Ovary (tissue), 9 donors: ENCODE measurements around the gene CRLF1. TPM values are rescaled to one million over a fixed set of nuclear protein-coding genes. Genes with fewer than 3 reads are reported as not detected.

Experiments used
- DNase-seq, 5 donors: peaks; one replicate each; pipeline ENCODE4 v3.0.0-alpha.2; 2019 to 2020
- H3K27ac ChIP-seq, 2 donors: fragments of 200-600 bp; one replicate each; pipeline versions ENCODE4 v1.5.1 to v1.8.0; 2019 to 2022
- H3K27me3 ChIP-seq: fragments of 200-600 bp; one replicate; pipeline ENCODE4 v1.8.0; 2022
- H3K36me3 ChIP-seq: fragments of 200-600 bp; sonication (generic); one replicate; pipeline ENCODE4 v1.5.1; 2019
- H3K4me1 ChIP-seq: one replicate; pipeline ENCODE4 v1.8.1; 2013; ENCODE audit warnings: mild to moderate bottlenecking, moderate library complexity; ENCODE audit not compliant: insufficient read depth
- H3K4me3 ChIP-seq: fragments of 200-600 bp; sonication (generic); one replicate; pipeline ENCODE4 v1.5.1; 2017
- H3K9me3 ChIP-seq, 2 donors: fragments of 200-600 bp in 1 of 2; sonication (generic) in 1 of 2; one replicate each; pipeline versions ENCODE4 v1.5.1 to v1.8.1; 2013 to 2019; ENCODE audit warnings: mild to moderate bottlenecking in 1 of 2, moderate library complexity in 1 of 2
- CTCF ChIP-seq, 3 donors: fragments of 450-650 bp in 2 of 3; fragments of 200-600 bp in 1 of 3; IDR thresholded peaks; one replicate each; pipeline versions ENCODE4 v1.5.1 to v1.8.0; 2016 to 2022; ENCODE audit warnings: antibody characterized with exemption in 3 of 3, mild to moderate bottlenecking in 1 of 3
- EP300 ChIP-seq: sonication (generic); formaldehyde crosslinking; IDR thresholded peaks from one replicate; pipeline ENCODE4 v1.6.1; 2017; ENCODE audit warnings: antibody characterized with exemption
- POLR2A ChIP-seq: fragments of 450-650 bp; IDR thresholded peaks from one replicate; pipeline ENCODE4 v1.6.1; 2017; ENCODE audit warnings: antibody characterized with exemption, mild to moderate bottlenecking, moderate library complexity
- WGBS, 3 donors: extraction: QIAGEN DNeasy Blood & Tissue Kit in 1 of 3; methylation state at CpG; one replicate each; pipeline versions ENCODE4 v1.1.5 to v1.1.7; 2013 to 2017; 5-methylcytosine and 5-hydroxymethylcytosine counted together
- intact Hi-C, 4 donors: fragments of 100-400 bp; cut with DNase I; formaldehyde crosslinking; loops; one replicate each; pipeline versions ENCODE4 v1.11.0 to v1.15.1; 2022 to 2023
- polyA plus RNA-seq, 2 donors: library from polyadenylated mRNA; stranded (reverse); fragments of 200-250 nt in 1 of 2; fragments of 350-450 nt in 1 of 2; fragmentation: Illumina TruSeq in 1 of 2; extraction: RNeasy Lipid Tissue Mini Kit (QIAGEN cat#74804) in 1 of 2; gene quantifications; one replicate each; pipeline ENCODE4 v1.2.3, GENCODE V29; 2013 to 2014
- total RNA-seq, 7 donors: library from RNA; depleted of rRNA in 2 of 7; stranded (reverse); fragments of >200 nt in 2 of 7; fragmentation: NEBNext Ultra II Directional in 3 of 7; extraction: Animal tissue kit (Norgen Biotek cat#: 25700) in 3 of 7; gene quantifications; one replicate each; pipeline versions ENCODE4 v1.1.0 to v1.2.4, GENCODE V29; 2016 to 2023
- donor health status: DM: no; HTN: no; CAD: no; lungs with moderate emphysema.
- donor health status: DM: no; HTN: no; CAD: no.
- donor health status: Bipolar disorder and iron deficiency.
- donor health status: DM: yes; HTN: yes; CAD: no.
- donor health status: DM: no; HTN: no; CAD: no.
- donor health status: DM: yes; HTN: yes; CAD: no.

Gene CRLF1
- total and polyA plus RNA-seq, 9 donors = 0.51 to 1.2 (median 1.0) TPM; not detected in 3

DNA sequence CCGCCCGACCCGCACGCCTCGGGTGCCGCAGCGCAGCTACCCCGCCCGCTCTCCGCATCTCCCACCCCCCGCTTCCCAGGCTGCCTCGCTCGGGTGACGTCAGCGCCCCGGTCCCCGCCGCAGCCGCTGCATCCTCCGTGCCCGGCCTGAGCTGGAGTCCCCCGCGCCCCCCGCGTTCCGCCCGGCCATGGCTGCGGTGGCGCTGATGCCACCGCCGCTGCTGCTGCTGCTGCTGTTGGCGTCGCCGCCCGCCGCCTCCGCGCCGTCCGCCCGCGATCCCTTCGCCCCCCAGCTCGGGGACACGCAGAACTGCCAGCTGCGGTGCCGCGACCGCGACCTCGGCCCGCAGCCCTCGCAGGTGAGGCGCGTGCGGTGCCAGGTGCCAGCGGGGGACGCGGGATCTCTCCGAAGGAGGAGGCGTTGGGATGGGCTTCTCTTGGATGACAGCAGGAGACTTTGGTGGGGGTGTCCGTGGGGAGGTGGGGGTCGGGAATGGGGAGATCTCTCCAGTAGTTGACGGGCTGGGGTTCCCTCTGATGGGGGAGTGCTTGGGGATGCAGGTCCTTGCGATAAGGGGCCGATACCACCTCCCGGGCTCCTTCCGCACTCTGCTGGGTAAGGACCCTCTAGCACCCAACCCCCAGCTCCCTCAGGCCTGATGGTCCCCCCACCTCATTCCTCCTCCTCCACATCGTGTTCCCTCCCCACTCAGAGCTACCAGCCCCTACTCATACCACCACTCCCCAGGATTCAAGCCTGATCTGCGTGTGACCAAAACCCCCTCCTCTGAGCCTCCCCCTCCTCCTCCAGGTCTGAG is 6.4 kb upstream of the CRLF1 start, which contains the start of gene TMEM59L:
Gene TMEM59L, plus strand, starts transcription at position 99 of the 817 bp plus-strand sequence. Its CDS starts 89 bp downstream, at position 188.
- peaks cover 3% of the 10 kb centered on the region for H3K4me1 ChIP-seq
- DNase-seq = peak in 2 of 5 donors; percentile 44 to 56
- no peak for TF ChIP-seq EP300
- no peak for TF ChIP-seq POLR2A
- TF ChIP-seq CTCF (IDR thresholded peaks at IDR 0.05) = no peak
- peaks cover 9% of the 10 kb centered on the region for H3K27me3 ChIP-seq
- peak within 1 kb of the TSS; percentile 12 for H3K4me3 ChIP-seq
- WGBS, 3 donors = 1 to 2% (median 2%) methylated on average over 63 to 70 of the region's 70 CpGs
- no peaks in the 10 kb centered on the region for H3K36me3 ChIP-seq
- intact Hi-C loops = no loop called here
- H3K27ac ChIP-seq = no peak within 1 kb of the TSS
- H3K9me3 ChIP-seq = no peaks in the 10 kb centered on the region

- Histone ChIP-seq H3K4me1 (peaks cover 3% of the 10 kb centered on the region), H3K9me3 (no peaks in the 10 kb centered on the region), H3K27ac (no peak overlapping the region), H3K4me3 (peak overlapping the region; percentile 12), H3K36me3 (no peaks in the 10 kb centered on the region), H3K27me3 (peaks cover 9% of the 10 kb centered on the region)
- TF ChIP-seq EP300 (no peak), POLR2A (no peak), CTCF (IDR thresholded peaks at IDR 0.05) (no peak)
- DNase-seq = no peak
- 1 to 2% (median 1%) methylated on average over 30 of the region's 30 CpGs for WGBS, 3 donors
- intact Hi-C loops = no loop called here
Observed at GRCh38 chr19:18612051-18612771, 5.6 kb upstream of the CRLF1 start.

DNA sequence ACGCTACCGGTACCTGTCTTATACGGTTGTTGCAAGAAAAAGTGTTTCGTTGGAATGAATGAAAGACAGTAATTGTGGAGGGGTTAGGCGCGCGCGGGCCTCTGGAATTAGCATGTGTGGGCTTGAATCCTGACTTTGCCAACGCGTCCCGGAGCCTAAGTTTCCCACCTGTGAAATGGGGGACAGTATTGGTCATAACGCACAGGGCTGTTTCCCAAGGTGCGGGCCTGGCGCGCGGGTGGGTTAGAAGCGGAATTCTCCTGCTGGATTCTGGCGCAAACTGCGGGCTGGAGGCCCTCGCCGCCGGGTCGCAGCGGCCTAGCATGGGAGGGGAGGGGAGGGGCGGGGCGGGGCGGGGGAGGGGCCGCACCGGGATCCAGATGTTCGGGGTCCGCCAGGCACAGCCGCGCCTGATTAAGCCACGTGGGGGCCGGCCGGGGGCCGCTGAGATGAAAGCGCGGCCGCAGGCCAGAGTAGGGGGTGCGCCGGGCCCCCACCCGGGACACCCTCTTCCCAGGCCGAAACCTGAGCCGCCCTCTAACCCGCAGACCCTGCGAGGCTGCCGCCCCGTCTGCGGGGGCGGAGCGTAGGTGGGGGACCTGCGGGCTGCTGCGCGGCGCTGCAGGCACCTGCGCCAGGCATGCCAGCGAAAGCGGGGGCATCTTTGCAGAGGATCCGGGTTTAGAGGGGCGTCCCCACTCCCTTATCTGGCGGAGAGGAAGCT is 4.9 kb upstream of the CRLF1 start:
- Histone ChIP-seq H3K4me3 (no peak overlapping the region), H3K27me3 (peaks cover 9% of the 10 kb centered on the region), H3K36me3 (no peaks in the 10 kb centered on the region), H3K27ac (no peak overlapping the region), H3K4me1 (peaks cover 3% of the 10 kb centered on the region), H3K9me3 (no peaks in the 10 kb centered on the region)
- no peak for DNase-seq
- TF ChIP-seq CTCF (IDR thresholded peaks at IDR 0.05) = no peak
- 1 to 2% (median 1%) methylated on average over 41 to 62 of the region's 62 CpGs for WGBS, 3 donors
- intact Hi-C loops = no loop called here

GRCh38 chr19:18610556-18611326 is 4.1 kb upstream of the CRLF1 start:
- peaks cover 3% of the 10 kb centered on the region for H3K4me1 ChIP-seq
- no peak for TF ChIP-seq EP300
- no peak for TF ChIP-seq CTCF (IDR thresholded peaks at IDR 0.05)
- TF ChIP-seq POLR2A = no peak
- no peak for DNase-seq
- peaks cover 9% of the 10 kb centered on the region for H3K27me3 ChIP-seq
- no peak overlapping the region for H3K27ac ChIP-seq
- H3K9me3 ChIP-seq = no peaks in the 10 kb centered on the region
- 7% methylated on average over 29 to 45 of the region's 45 CpGs for WGBS, 3 donors
- H3K36me3 ChIP-seq = no peaks in the 10 kb centered on the region
- intact Hi-C loops = no loop called here
- no peak overlapping the region for H3K4me3 ChIP-seq
